Measurements from ENCODE around the gene LRRC32. TPM values are rescaled to one million over a fixed set of nuclear protein-coding genes. Genes with fewer than 3 reads are reported as not detected.

Gene LRRC32
- total and polyA plus RNA-seq, 2 experiments from 2014 or later: 0.42 to 0.58 TPM

DNA sequence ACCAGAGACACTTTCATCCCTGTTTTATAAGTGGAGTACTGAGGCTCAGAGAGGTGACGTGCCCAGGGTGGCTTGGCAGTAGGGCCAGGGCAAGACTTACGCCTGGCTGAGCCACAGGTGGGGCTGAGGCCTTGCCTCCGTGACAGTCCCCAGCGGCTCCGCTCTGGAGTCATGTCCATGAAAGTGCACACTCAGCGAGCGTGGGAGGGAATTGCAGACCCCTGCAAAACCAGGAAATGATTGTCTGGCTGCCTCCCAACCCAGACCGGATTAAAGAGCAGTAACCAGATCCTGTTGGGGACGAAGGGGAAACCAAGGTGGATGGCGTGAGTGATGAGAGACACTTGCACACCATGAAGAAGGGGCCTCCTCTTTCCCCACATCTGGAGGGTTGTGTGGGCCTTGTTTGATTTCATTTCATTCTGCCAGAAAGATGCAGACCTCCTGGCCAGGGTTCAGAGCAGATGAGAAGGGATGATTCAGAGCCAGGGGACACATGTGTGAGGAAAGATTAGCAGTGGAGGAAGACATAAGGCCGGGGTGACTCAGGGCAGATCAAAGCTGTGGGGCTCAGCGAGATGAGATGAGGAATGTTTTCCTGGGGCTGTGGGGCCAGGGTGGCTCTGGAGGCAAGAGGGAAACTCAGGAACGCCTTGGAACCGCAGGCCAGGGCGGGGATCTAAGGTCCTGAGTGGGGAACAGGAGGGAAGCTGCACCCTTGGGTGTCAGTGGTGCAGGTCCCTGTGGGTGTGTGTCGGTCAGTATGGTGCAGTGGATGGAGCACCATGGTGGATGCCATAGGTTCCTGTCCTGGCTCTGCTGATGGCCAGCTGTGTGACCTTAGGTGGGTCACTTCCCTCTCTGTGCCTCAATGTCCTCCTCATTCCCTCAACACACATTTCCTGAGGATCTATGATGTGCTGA is 29.9 kb upstream of the LRRC32 start (continued):
- TF ChIP-seq REST (IDR thresholded peaks at IDR 0.05; ENCODE audit: unreplicated experiment): no peak
- no peak for TF ChIP-seq NANOG (IDR thresholded peaks at IDR 0.05; ENCODE audit: borderline replicate concordance)
- TF ChIP-seq JUNB (IDR thresholded peaks at IDR 0.05; ENCODE audit: unreplicated experiment): no peak

DNA sequence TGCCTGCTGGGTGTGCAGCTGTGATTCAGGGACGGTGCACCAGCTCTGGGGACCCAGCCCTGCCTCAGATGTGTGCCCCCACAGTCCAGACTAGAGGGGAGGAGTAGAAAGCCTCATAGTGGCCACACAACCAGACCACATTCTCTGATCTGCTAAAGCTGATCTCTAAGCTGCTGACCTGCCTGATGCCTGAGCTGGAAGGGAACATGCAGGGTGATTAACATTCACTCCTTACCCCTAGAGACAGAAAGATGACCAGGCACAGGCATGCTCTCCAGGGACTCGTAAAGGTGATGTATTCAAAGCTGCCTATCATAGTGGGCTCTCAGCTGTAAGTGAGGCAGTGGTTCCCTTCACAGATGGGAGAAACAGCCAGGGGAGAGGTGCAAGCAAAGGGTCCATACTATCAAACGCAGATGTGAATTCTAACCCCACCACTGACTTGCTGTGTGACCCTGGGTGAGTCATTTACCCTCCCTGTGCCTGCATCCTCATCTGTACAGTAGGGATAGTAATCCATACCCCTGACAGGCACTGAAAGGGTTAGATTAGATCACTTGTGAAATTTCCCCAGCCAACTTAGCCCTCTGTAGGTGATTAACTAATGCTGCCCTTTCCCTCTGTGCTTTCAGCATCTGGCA is 29.0 kb upstream of the LRRC32 start:
- Histone ChIP-seq H4K20me1 (replicated peaks; ENCODE audit: insufficient read depth) (no peaks in the 10 kb centered on the region), H3K4me1 (ENCODE audit: insufficient read depth) (peaks cover 24% of the 10 kb centered on the region), H2AFZ (no peak overlapping the region), H3K4me3 (no peak overlapping the region), H3K27me3 (ENCODE audit: insufficient read depth) (no peaks in the 10 kb centered on the region), H3K79me2 (replicated peaks; ENCODE audit: insufficient read depth) (no peaks in the 10 kb centered on the region), H3K27ac (ENCODE audit: low read depth) (no peak overlapping the region), H3F3A (replicated peaks; ENCODE audit: low read depth) (0 out of 2 replicates have a peak, but pooled peaks cover 4% of the 10 kb centered on the region), H3K36me3 (ENCODE audit: insufficient read depth) (no peaks in the 10 kb centered on the region), H3K9me2 (ENCODE audit: insufficient read depth) (peaks cover 12% of the 10 kb centered on the region), H3K4me2 (no peak overlapping the region)
- Mint-ChIP-seq H3K4me1 (peaks cover 34% of the 10 kb centered on the region), H3K4me3 (no peak overlapping the region), H3K27ac (no peak overlapping the region), H3K27me3 (ENCODE audit: insufficient read depth, low read depth, poor library complexity) (peaks cover 12% of the 10 kb centered on the region), H3K9me3 (peaks cover 7% of the 10 kb centered on the region; the same call in 2 of the 3 replicates), H3K36me3 (ENCODE audit: low read depth) (peaks cover 3% of the 10 kb centered on the region; the same call in 2 of the 3 replicates)
- DNase-seq (ENCODE audit: low spot score) (no peak), ATAC-seq (no peak)
- TF ChIP-seq EZH2 (IDR thresholded peaks at IDR 0.05; ENCODE audit: low read depth, unreplicated experiment): no peak
- TF ChIP-seq CREB1 (CRISPR knock-in tag; IDR thresholded peaks at IDR 0.05; ENCODE audit: low read depth): no peak
- no peak for TF ChIP-seq ZNF114 (CRISPR knock-in tag; IDR thresholded peaks at IDR 0.05)
- TF ChIP-seq REST (IDR thresholded peaks at IDR 0.05; ENCODE audit: unreplicated experiment): no peak
- TF ChIP-seq STAT1 (IDR thresholded peaks at IDR 0.05; ENCODE audit: unreplicated experiment): no peak
- TF ChIP-seq ZNF462 (CRISPR knock-in tag; IDR thresholded peaks at IDR 0.05): no peak
- TF ChIP-seq NANOG (IDR thresholded peaks at IDR 0.05; ENCODE audit: borderline replicate concordance): no peak
- TF ChIP-seq EZH2phosphoT487 (IDR thresholded peaks at IDR 0.05; ENCODE audit: unreplicated experiment): no peak
